Stimulated activated CD4-positive, alpha-beta T cell treated with anti-CD3 and anti-CD28 coated beads, Interleukin-12 subunit alpha, Interleukin-12 subunit beta, amount 100 ng/mL, for 24 hours (primary cell): ENCODE measurements around the gene LAMA5.
"Not testable (repeated sequence)": the region's sequence is repeated elsewhere in the genome, so short reads cannot be mapped to it uniquely, and the experiment has no call there.

Experiments used
- DNase-seq, 2 experiments: peaks; one replicate each; pipeline ENCODE4 v3.0.0-alpha.2; 2020; ENCODE audit warnings: low read depth in 2 of 2

The LAMA5 gene

DNA sequence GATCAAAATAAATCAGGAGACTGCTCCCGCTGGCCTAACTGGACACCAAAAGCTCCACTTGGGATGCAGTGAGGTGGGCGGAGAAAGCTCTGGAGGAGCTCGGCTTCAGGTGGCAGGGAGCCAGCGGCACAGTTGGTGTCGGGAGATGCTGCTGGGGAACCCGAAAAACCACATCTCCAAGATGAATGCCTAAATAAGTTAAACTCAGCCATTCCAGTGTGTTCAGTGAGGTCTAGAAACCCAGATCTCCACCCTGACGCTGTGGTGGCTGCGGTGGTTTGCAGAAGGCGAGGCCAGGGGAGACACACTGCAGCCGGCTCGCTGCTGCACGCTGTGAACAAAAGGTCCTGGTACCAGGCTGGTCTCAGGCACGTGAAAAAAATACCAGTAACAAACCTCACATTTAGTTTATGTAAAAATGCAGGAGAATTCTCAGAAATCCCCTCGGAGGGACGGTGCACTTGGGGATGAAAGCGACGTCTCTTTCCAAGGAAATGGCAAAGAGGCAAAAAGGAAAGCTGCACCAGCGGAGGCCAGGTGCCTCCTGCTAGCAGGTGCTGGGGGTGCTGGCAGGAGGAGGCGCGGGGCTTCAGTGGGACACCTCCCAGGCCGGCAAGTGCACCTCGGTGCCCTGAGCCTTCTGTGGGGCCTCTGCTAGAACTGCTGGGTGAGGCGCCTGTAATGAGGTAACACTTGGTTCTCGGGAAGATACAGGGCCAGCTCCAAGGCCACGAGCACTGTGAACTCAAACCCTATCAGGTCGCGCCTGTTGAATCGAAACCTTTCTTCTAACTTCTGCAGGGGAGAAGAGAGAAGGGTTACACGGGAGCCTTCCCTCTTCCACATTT, 23.4 kb upstream of the LAMA5 start:
- DNase-seq, result no peak

DNA sequence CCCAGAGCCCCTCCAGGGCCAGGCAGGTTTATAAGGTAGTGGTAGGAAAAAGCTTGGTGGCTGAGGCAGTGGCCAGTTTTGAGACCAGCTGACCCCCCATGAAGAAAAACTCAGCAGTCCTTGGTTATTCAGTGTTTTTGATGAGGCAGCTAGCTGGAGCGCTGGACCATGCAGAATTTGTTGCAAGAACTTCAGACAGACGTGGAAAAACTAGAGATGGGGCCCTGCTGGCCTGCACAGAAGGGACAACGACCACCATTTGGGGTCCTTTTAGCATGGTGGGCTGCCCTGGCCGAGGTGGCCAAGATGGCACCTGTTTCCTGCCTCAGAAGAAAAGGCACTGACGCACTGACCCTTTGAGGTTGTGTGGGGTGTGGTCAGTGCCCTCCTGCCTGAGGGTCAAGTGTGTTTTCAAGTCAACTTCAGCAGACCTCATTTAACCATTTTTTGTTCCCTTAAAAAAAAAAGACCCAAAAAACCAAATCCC, 22.5 kb upstream of the LAMA5 start:
- no peak for DNase-seq

DNA sequence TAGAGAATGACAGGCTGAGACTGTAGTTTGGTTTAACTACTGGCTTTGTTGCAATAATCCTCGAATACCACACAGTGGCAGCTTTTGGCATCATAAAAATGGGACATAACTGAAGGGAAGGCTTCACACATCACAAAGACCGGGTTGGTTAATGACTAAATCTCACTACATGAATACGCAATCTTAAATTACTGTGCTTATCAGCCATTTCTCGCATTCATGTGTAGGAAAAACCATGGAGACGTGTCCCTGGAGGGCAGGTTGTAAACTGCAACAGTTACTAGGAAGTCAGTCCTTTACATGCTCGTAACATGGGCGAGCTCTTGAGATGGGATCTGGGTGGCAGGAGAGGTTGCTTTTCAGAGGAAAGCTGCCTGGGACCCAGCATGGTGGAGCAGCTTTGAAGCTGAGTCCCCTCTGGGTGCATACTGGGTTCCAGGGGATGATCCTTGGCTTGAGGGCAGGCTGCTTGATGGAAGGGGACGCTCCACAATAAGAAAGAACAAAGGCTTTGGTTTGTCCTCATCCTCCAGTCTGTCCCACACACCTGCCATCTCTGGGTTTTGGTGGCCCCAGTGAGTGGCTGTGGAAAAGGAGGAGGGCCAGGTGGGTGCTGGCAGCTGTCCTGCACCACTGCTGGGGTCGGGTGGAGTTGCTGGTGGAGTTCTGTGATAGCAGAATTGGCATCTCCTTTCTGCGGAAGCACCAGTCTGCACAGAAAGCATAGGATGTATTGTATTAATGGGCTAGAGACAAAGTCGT, 21.9 kb upstream of the LAMA5 start:
- DNase-seq, result no peak

DNA sequence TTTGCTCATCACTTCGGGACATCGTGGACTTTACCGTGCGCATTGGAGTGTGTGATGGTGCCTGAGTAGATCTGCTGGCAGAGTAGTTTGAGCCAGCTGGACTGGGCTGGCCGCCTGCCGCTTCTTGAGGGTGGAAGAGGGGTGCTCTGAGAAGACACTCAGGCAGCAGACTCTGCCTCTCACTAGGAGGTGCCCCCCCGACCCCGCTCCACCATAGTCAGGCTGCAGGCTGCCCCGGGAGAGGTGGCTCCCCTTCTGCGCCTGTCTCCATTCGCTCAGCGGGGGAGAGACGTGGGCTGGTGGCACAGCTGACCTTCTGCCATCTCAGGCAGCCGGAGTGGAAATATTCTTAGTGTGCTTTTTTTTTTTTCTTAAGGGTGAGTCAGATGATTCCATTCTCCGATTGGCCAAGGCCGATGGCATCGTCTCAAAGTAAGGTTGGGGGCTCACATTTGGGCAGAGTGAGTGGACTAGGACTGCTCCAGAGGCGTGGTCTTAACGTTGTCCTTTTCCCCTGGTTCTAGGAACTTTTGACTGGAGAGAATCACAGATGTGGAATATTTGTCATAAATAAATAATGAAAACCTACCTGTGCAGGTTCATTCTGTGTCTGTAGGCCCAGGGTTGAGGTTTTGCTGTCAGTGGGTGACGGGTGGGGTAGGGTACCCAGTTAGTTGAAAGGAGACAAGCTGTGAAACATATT, 21.0 kb upstream of the LAMA5 start:
- no peak for DNase-seq

DNA sequence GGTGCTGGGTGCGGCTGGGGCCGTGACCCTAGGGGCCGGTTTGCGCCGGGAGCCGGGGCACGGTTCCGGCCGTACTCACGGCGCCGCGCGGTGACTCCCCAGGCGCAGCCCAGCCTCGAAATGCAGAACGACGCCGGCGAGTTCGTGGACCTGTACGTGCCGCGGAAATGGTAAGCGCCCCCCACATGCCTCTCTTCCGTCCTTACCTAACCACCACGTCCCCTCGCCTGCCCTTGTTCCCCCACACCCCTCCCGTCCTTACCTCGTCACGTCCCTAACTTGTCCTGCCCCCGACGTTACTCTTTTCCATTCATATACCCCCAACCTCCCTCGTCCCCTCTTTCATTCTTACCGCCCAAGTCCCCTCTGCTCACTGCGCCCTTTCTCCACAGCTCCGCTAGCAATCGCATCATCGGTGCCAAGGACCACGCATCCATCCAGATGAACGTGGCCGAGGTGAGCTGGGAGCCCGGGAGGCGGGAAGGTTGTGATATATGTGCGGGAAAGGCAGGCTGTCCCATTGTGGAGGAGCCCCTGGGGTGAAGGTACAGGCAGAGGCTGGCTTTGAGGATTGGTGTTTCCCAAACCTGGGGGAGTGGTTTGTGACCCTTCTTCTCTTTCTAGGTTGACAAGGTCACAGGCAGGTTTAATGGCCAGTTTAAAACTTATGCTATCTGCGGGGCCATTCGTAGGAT, 20.3 kb upstream of the LAMA5 start:
- no peak for DNase-seq

DNA sequence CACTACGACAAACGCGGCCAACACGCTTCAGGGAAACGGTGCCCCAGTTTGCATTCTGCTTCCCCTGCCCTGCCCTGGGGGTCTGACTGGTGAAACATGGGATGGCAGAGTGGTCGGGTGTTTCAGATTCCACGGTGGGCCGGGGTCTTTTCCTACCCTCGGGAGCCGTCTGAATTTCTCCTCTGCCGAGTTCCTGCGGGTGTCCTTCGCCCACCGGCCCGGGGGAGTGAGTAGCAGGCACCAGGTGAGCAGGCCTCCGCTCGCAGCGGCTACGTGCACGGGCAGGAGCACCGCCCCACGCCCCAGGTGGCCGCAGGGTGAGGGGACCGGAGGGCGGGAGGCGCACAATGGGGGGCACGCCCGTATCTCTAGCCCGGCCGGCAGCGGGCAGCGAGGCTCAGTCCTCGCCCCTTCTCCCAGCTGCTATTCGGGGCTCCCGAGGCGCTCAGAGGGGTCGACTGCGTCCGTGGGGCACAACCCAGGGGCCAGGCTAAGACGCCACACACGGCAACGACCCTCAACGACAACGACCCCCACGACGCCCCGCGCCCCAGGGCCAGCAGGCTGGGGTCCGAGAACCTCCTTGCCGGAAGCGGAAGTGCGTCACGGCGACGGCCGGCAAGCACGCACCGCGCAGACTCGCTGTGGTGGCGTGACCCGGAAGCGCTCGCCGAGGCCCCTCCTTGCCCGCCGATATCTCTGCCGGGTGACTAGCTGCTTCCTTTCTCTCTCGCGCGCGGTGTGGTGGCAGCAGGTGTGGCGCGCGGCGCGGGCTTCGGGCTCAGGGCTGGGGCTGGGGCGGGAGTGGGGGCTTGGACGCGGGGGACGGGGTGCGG, 19.5 kb upstream of the LAMA5 start, which contains the start of gene RPS21:
Gene RPS21 (plus strand): TSS at position 721 of the 836 bp plus-strand sequence. CDS start 236 bp downstream, outside the sequence.
- DNase-seq, result peak; percentile 84 to 90

DNA sequence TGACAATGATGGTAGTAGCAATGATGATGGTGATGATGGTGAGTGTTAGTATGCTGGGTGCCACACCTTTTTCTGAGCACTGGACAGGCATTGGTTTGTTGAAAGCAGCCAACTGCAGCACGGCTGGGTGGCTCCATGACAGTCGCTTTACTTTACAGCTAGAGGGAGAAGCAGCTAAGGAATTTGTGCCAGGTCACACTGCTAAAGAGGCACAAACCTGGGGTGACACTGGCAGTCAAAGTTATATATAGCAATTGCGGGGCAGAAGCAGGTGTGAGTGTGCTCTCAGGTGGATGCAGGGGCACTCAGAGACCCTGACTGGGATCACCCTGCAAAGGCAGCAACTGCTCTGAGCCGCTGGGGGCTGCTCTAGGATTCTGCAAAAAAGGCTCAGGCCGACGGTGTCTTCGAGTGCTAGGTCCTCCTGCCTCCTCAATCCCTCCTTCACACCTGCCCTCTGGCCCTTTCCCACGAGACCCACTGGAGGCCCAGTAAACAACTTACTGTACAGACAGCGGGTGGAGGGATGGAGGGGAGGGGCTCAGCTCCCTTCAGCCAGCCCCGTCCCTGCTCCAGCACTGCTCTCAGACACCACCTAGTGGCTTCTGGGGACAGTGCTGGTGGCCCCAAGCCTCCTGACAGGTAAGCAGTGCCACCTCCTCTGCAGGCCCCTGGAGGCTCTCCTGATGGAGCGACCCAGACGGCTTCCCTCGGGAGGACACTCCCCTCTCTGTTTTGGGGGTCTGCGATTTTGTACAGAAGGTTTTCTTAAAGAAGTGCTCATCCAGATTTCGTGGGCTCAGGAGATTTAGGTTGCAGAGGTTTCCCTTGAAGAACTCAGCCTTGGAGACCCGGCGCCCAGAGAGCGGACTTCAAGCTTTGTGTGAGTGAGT, 15.4 kb upstream of the LAMA5 start:
- peak; percentile 52 to 75 for DNase-seq

DNA sequence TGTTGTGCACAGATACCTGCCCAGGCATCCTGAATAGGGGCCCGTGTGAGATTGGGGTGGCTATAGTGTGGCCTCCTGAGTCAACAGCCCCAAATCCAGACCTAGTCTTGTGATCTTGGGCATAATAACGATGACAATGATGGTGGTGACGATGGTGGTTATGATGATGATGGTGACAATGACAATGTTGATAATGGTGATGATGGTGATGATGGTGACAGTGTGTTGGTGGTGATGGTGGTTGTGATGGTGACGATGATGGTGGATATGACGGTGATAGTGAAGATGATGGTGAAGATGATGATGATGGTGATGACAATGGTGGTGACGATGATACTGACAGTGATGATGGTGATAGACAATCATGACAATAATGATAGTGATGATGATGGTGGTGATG, 14.7 kb upstream of the LAMA5 start:
- DNase-seq, result no peak

DNA sequence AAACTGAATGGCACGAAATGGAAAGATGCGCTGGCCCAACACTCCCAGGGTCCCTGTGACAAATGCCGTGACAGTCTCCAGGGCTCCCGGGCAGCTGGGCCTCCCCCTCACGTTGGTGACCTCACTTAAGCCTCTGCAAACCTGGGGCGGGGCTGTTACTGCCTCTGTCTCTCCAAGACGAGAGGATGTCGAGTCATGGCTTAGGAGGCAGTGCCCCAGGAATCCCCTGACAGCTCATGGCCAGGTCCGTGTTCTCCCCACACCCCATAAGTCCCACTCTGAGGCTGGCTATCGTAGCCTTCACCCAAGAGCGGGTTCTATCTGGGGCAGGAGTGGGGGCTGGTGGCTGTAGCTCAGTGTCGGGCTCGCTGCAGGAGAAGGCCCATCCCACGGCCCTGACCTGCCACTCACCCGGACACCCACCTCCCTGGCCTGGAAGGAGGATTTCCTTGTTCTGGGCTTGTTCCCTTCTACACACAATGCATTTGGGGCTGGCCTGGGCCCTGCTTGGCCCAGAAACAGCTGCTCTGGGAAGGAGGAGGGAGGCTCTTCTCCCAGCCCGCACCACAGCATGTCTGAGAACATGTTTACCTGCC, 14.2 kb upstream of the LAMA5 start:
- DNase-seq, result no peak

DNA sequence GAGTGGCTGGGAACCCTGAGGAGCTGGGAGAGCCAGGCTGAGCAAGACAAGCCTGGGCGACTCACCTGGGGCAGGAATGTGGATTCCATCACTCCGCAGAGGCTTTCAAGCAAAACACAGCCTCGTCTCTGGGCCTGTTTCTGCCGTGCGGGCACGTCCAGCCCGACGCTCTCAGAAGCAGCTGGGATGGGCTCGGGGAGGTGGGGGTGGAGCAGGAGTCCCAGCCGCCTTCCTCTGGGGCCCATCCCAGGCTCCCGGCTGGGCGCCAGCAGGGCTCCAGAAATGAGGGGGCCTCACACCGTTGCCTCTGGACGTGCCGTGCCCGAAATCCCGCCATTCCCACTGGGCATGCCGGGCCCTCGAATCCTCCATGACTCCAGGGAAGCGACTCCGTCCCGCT, 11.1 kb upstream of the LAMA5 start:
- DNase-seq, result no peak

DNA sequence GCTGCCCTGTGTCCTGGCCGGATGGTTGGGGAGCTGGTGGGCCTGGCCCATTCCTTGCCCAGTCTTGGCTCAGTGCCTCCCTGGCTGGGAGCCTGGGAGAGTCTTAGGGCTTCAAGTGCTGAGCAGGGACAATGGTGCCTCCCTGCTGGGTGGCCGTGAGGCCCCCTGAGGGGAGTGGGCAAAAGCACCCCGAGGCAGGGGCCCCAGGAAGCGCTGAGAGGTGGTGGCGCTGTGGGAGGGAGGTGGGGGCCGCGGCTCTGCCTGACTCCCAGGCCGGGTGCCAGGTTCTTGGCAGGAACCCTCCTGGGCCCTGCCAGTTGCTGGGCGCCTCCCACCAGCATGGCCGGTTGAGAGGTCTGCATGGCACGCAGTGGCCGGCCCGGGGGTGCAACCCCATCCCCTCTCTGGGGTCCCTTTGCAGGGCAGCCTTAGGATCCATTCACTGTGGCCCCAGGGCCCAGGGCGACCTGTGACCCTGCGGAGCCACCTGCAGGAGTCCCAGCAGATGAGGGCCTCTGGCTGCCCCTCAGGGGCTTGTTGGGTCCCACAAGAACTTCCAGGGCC, 10.6 kb upstream of the LAMA5 start:
- no peak for DNase-seq

DNA sequence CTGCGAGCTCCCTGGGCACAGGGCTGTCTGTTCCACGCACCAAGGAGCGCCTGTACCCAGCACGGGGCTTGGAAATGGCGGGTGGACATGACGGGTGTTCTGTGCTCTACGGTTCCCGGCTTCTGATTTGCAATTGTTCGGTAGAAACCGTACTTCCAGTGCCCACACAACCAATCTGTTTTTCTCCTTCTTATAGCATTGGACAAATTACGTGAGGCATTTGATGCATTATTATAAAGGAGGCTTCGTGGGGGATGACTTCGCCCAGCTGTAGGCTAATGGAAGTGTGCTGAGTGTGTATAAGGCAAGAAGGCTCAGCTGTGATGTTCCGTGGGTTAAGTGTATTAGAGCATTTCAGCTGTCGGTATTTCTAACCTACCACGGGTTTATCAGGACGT, 10.0 kb upstream of the LAMA5 start:
- no peak for DNase-seq

DNA sequence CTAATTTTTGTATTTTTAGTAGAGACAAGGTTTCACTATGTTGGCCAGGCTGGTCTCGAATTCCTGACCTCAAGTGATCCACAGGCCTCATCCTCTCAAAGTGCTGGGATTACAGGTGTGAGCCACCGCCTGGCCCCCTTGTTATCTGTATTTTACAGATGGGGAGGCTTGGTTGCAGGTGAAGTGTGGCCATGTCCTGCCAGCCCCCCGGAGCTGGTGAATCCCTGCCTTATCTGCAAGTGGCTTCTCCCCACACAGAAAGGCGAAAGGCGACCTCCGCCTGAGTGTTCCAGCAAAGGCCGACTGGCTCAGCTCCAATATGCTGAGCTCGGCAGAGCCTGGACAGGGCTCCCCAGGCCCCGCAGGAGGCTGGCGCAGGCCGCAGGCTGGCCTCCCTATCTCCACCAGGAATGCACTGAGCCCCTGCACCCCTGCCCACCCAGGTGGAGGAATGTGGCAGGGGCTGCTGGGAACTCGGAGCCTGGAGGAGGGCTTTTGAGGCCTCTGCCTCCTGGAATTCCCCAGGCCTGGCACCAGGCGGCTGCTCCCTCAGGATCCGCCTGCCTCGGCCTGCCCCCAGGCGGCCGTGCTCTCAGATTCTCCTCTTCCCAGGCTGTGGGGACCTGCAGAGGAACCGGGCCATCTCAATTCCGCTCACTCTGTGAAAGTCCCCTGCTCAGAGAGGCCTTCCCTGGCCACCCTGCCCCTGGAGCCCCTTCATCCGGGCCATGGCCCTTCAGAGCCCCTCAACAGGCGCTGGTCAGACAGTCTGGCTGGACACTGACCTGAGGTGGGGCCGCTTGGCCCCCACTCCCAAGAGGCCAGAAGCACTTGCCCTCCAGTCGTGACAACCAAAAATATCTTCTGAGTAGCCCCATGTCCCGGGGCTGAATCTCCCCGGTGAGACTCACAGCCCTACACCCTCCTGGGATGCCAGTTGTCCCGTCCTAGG, 9.3 kb upstream of the LAMA5 start:
- DNase-seq, result no peak

DNA sequence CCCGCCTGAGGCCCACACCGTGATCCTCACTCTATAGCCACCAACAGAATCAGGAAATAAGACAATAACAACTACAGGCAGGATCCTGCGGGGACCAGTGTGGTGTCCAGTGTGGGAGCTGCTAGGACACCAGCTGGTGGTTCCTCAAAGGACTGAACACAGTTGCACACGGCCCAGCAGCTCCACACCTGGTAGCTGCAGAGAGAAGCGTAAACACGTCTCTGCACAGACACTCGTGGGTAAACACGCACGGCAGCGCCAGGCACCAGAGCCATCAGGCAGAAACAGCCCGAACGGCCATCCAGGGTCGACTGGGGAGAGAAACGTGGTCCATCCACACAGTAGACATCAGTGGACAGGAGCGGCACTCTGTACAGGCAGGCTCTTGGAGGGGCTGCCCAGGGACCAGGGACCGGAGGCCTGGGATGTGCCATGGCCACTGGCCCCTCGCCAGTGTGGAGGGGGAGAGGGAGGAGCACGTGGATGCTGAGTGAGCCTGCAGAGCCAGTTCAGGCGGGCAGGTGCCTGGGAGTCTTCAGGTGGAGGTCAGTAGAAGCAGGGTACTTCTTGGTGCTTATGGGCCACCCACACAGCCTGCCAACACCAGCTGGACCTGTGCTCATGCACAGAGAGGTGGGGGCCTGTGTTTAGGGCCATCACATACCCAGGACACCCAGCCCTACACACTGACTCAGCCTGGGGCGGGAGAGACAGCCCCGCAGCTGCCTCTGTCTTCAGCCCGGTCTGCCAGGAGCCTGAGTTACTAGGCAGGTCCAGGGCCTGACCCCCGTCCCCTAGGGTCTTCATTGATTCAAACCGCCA, 7.4 kb upstream of the LAMA5 start:
- no peak for DNase-seq

DNA sequence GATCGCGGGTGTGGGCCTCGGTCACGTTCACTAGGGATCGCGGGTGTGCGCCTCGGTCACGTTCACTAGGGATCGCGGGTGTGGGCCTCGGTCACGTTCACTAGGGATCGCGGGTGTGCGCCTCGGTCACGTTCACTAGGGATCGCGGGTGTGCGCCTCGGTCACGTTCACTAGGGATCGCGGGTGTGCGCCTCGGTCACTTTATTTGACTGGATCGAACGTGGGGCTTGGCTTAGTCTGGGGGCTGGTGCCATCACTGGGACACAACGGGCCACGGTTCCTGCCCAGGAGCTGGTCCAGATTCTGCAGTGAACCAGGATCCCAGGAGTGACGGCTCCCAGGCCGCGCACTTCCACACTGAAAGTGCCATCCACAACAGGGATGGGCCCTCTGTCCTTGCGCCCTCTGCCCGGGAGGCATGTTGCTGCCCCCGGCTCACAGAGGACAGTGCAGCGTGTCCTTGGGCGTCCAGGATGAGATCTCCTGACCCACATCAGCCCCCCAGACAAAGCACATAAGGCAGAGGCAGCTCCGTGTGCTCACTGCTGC, 6.6 kb upstream of the LAMA5 start:
- DNase-seq, result not testable (repeated sequence)
